Stimulated activated CD8-positive, alpha-beta memory T cell treated with anti-CD3 and anti-CD28 coated beads, Interleukin-4, amount 100 ng/mL, for 1 hour (primary cell): ENCODE results near the gene PLVAP.
A peak's percentile ranks its signal among the peaks of the same experiment; 100 is the strongest.

Experiments used
- DNase-seq, 2 donors: peaks; one replicate each; pipeline ENCODE4 v3.0.0-alpha.2; 2020; ENCODE audit warnings: low read depth in 2 of 2, low spot score in 1 of 2

The PLVAP gene

GRCh38 chr19:17336872-17337674, 40.1 kb downstream of the PLVAP start, which contains the start of gene GTPBP3:
Gene GTPBP3 (plus strand): TSS chr19:17337553. CDS start chr19:17337612, 59 bp downstream.
- peak; percentile 88 to 90 for DNase-seq

- no peak for DNase-seq
These were observed 41.6 kb downstream of the PLVAP start for GRCh38 chr19:17335575-17335974.

GRCh38 chr19:17334414-17335409, 42.4 kb downstream of the PLVAP start, which contains the start of gene ANO8:
Gene ANO8 (minus strand): TSS chr19:17334855. CDS start chr19:17334670, 185 bp downstream.
- peak; percentile 88 to 91 for DNase-seq

- DNase-seq, result peak in 1 of 2 donors; percentile 49
These were observed 43.3 kb downstream of the PLVAP start for GRCh38 chr19:17333611-17334413.

- DNase-seq, result no peak
These were observed 44.2 kb downstream of the PLVAP start for GRCh38 chr19:17332677-17333581.

- no peak for DNase-seq
These were observed 44.8 kb downstream of the PLVAP start for GRCh38 chr19:17332360-17332676.

- DNase-seq, result no peak
These were observed 46.0 kb downstream of the PLVAP start for GRCh38 chr19:17331045-17331558.

GRCh38 chr19:17330262-17331044, 46.7 kb downstream of the PLVAP start:
- DNase-seq, result no peak

- DNase-seq, result no peak
These were observed 47.5 kb downstream of the PLVAP start for GRCh38 chr19:17329366-17330261.

- no peak for DNase-seq
These were observed 48.4 kb downstream of the PLVAP start for GRCh38 chr19:17328517-17329365.

GRCh38 chr19:17327654-17328516, 49.3 kb downstream of the PLVAP start:
- DNase-seq, result no peak

GRCh38 chr19:17327068-17327653, 50.0 kb downstream of the PLVAP start:
- no peak for DNase-seq

GRCh38 chr19:17326595-17326966, 50.6 kb downstream of the PLVAP start:
- DNase-seq, result no peak

GRCh38 chr19:17325881-17326594, 51.1 kb downstream of the PLVAP start:
- no peak for DNase-seq

- DNase-seq, result no peak
These were observed 52.0 kb downstream of the PLVAP start for GRCh38 chr19:17325133-17325532.
